Mucosa of rectum (tissue), 2 donors: ENCODE data around the gene EHD3.

Experiments used
- H3K27ac ChIP-seq, 2 donors: one replicate each; pipeline ENCODE4 v1.7.0; 2013; ENCODE audit warnings: inconsistent platforms in 2 of 2, low read depth in 2 of 2, low read length in 2 of 2
- H3K27me3 ChIP-seq, 2 donors: one replicate each; pipeline ENCODE4 v1.7.0; 2013; ENCODE audit warnings: low read length in 2 of 2; ENCODE audit not compliant: control insufficient read depth in 2 of 2, insufficient read depth in 2 of 2
- H3K36me3 ChIP-seq, 2 donors: one replicate each; pipeline ENCODE4 v1.7.0; 2013; ENCODE audit warnings: low read length in 2 of 2; ENCODE audit not compliant: control insufficient read depth in 2 of 2, insufficient read depth in 2 of 2
- H3K4me1 ChIP-seq, 2 donors: one replicate each; pipeline ENCODE4 v1.7.0; 2013; ENCODE audit warnings: low read length in 2 of 2, mild to moderate bottlenecking in 1 of 2; ENCODE audit not compliant: control insufficient read depth in 2 of 2, insufficient read depth in 2 of 2
- H3K4me3 ChIP-seq, 2 donors: one replicate each; pipeline ENCODE4 v1.7.0; 2013; ENCODE audit warnings: low read length in 2 of 2
- H3K9ac ChIP-seq, 2 donors: one replicate each; pipeline ENCODE4 v1.7.0; 2013; ENCODE audit warnings: low read length in 2 of 2, low read depth in 1 of 2, mild to moderate bottlenecking in 1 of 2
- H3K9me3 ChIP-seq, 2 donors: one replicate each; pipeline ENCODE4 v1.7.0; 2013; ENCODE audit warnings: low read length in 2 of 2; ENCODE audit not compliant: control insufficient read depth in 2 of 2
- donor health status: healthy.
- donor health status: Normal muscosa, but diverticular disease.

Gene EHD3

GRCh38 chr2:31267437-31268120, 33.6 kb downstream of the EHD3 start:
- Histone ChIP-seq H3K4me3 (no peak overlapping the region), H3K9me3 (no peaks in the 10 kb centered on the region), H3K9ac (no peak overlapping the region), H3K27me3 (no peaks in the 10 kb centered on the region), H3K36me3 (peaks cover 0 to 5% of the 10 kb centered on the region in 2 donors), H3K27ac (no peak overlapping the region), H3K4me1 (no peaks in the 10 kb centered on the region)

GRCh38 chr2:31268344-31268743, 34.4 kb downstream of the EHD3 start:
- H3K9ac ChIP-seq, result no peak overlapping the region
- no peaks in the 10 kb centered on the region for H3K9me3 ChIP-seq
- no peak overlapping the region for H3K27ac ChIP-seq
- peaks cover 0 to 5% of the 10 kb centered on the region in 2 donors for H3K36me3 ChIP-seq
- H3K27me3 ChIP-seq, result no peaks in the 10 kb centered on the region
- H3K4me1 ChIP-seq, result no peaks in the 10 kb centered on the region
- no peak overlapping the region for H3K4me3 ChIP-seq

- no peaks in the 10 kb centered on the region for H3K27me3 ChIP-seq
- no peak overlapping the region for H3K27ac ChIP-seq
- H3K4me1 ChIP-seq, result no peaks in the 10 kb centered on the region
- no peak overlapping the region for H3K9ac ChIP-seq
- no peaks in the 10 kb centered on the region for H3K9me3 ChIP-seq
- H3K4me3 ChIP-seq, result no peak overlapping the region
- H3K36me3 ChIP-seq, result peaks cover 0 to 5% of the 10 kb centered on the region in 2 donors
Observed at GRCh38 chr2:31269087-31269486, 35.1 kb downstream of the EHD3 start.

GRCh38 chr2:31270131-31270530, 36.2 kb downstream of the EHD3 start:
- H3K4me1 ChIP-seq, result no peaks in the 10 kb centered on the region
- H3K27ac ChIP-seq, result no peak overlapping the region
- H3K9ac ChIP-seq, result no peak overlapping the region
- peaks cover 0 to 5% of the 10 kb centered on the region in 2 donors for H3K36me3 ChIP-seq
- no peaks in the 10 kb centered on the region for H3K27me3 ChIP-seq
- no peaks in the 10 kb centered on the region for H3K9me3 ChIP-seq
- H3K4me3 ChIP-seq, result no peak overlapping the region

- Histone ChIP-seq H3K36me3 (peaks cover 0 to 4% of the 10 kb centered on the region in 2 donors), H3K9ac (no peak overlapping the region), H3K27me3 (no peaks in the 10 kb centered on the region), H3K9me3 (no peaks in the 10 kb centered on the region), H3K27ac (no peak overlapping the region), H3K4me1 (no peaks in the 10 kb centered on the region), H3K4me3 (no peak overlapping the region)
Observed at GRCh38 chr2:31270822-31271231, 36.9 kb downstream of the EHD3 start.

GRCh38 chr2:31271851-31272267, 37.9 kb downstream of the EHD3 start:
- H3K4me1 ChIP-seq, result no peaks in the 10 kb centered on the region
- H3K36me3 ChIP-seq, result no peaks in the 10 kb centered on the region
- H3K27me3 ChIP-seq, result no peaks in the 10 kb centered on the region
- H3K9ac ChIP-seq, result no peak overlapping the region
- no peaks in the 10 kb centered on the region for H3K9me3 ChIP-seq
- no peak overlapping the region for H3K27ac ChIP-seq
- H3K4me3 ChIP-seq, result no peak overlapping the region

- no peaks in the 10 kb centered on the region for H3K9me3 ChIP-seq
- H3K36me3 ChIP-seq, result no peaks in the 10 kb centered on the region
- H3K9ac ChIP-seq, result no peak overlapping the region
- no peaks in the 10 kb centered on the region for H3K4me1 ChIP-seq
- H3K27ac ChIP-seq, result no peak overlapping the region
- H3K4me3 ChIP-seq, result no peak overlapping the region
- no peaks in the 10 kb centered on the region for H3K27me3 ChIP-seq
Observed at GRCh38 chr2:31274401-31275075, 40.6 kb downstream of the EHD3 start.

- no peaks in the 10 kb centered on the region for H3K4me1 ChIP-seq
- no peaks in the 10 kb centered on the region for H3K27me3 ChIP-seq
- H3K36me3 ChIP-seq, result no peaks in the 10 kb centered on the region
- no peaks in the 10 kb centered on the region for H3K9me3 ChIP-seq
- no peak overlapping the region for H3K27ac ChIP-seq
- no peak overlapping the region for H3K4me3 ChIP-seq
- H3K9ac ChIP-seq, result no peak overlapping the region
Observed at GRCh38 chr2:31275976-31276375, 42.0 kb downstream of the EHD3 start.

GRCh38 chr2:31277621-31278020, 43.7 kb downstream of the EHD3 start:
- Histone ChIP-seq H3K9me3 (no peaks in the 10 kb centered on the region), H3K27me3 (no peaks in the 10 kb centered on the region), H3K9ac (no peak overlapping the region), H3K27ac (no peak overlapping the region), H3K36me3 (no peaks in the 10 kb centered on the region), H3K4me3 (no peak overlapping the region), H3K4me1 (no peaks in the 10 kb centered on the region)

- Histone ChIP-seq H3K9me3 (no peaks in the 10 kb centered on the region), H3K27ac (peak overlapping the region in 1 of 2 donors; percentile 38), H3K9ac (no peak overlapping the region), H3K4me3 (no peak overlapping the region), H3K4me1 (no peaks in the 10 kb centered on the region), H3K36me3 (no peaks in the 10 kb centered on the region), H3K27me3 (no peaks in the 10 kb centered on the region)
Observed at GRCh38 chr2:31282634-31283033, 48.7 kb downstream of the EHD3 start.
